Measurements from ENCODE around the gene ZBTB44. TPM values are rescaled to one million over a fixed set of nuclear protein-coding genes. Genes with fewer than 3 reads are reported as not detected.

ZBTB44 gene
- total and polyA plus RNA-seq, 8 donors, result 34.1 to 53.7 (median 42.7) TPM

DNA sequence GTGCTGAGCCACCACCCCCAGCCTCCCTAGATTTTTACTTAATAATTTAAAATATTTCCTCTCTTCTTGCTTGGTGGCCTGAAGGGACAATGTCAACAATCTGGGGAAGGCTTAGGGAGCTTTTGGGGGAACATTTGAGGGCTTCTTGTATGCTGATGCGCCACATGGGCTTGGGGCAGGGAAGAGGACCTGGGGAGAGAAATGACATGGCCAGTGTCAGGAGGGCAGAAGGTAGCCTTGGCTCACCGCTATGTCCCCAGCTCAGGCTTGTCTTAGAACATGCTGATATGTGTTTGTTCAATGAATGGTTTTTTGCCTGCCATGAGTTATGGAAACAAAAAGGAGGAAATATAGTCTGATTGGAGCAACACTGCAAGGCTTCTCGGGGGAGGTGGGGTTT is 103.6 kb downstream of the ZBTB44 start:
- Histone ChIP-seq H3K9me3 (no peaks in the 10 kb centered on the region), H3K36me3 (peaks cover 0 to 18% of the 10 kb centered on the region in 2 donors), H3K27me3 (no peaks in the 10 kb centered on the region), H3K4me3 (no peak overlapping the region), H3K27ac (no peak overlapping the region), H3K4me1 (peaks cover 0 to 9% of the 10 kb centered on the region in 2 donors)
- DNase-seq (peak in 1 of 4 donors; percentile 10), ATAC-seq (no peak)
- TF ChIP-seq, protein P1, sequence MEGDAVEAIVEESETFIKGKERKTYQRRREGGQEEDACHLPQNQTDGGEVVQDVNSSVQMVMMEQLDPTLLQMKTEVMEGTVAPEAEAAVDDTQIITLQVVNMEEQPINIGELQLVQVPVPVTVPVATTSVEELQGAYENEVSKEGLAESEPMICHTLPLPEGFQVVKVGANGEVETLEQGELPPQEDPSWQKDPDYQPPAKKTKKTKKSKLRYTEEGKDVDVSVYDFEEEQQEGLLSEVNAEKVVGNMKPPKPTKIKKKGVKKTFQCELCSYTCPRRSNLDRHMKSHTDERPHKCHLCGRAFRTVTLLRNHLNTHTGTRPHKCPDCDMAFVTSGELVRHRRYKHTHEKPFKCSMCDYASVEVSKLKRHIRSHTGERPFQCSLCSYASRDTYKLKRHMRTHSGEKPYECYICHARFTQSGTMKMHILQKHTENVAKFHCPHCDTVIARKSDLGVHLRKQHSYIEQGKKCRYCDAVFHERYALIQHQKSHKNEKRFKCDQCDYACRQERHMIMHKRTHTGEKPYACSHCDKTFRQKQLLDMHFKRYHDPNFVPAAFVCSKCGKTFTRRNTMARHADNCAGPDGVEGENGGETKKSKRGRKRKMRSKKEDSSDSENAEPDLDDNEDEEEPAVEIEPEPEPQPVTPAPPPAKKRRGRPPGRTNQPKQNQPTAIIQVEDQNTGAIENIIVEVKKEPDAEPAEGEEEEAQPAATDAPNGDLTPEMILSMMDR (IDR thresholded peaks at IDR 0.05), result no peak
- intact Hi-C loops (cut with DNase I), result loop anchor here in 1 of 2 donors (10.0 kb wide), 1 partner anchor 214 kb away; the partner anchor contains the start of gene ADAMTS8

DNA sequence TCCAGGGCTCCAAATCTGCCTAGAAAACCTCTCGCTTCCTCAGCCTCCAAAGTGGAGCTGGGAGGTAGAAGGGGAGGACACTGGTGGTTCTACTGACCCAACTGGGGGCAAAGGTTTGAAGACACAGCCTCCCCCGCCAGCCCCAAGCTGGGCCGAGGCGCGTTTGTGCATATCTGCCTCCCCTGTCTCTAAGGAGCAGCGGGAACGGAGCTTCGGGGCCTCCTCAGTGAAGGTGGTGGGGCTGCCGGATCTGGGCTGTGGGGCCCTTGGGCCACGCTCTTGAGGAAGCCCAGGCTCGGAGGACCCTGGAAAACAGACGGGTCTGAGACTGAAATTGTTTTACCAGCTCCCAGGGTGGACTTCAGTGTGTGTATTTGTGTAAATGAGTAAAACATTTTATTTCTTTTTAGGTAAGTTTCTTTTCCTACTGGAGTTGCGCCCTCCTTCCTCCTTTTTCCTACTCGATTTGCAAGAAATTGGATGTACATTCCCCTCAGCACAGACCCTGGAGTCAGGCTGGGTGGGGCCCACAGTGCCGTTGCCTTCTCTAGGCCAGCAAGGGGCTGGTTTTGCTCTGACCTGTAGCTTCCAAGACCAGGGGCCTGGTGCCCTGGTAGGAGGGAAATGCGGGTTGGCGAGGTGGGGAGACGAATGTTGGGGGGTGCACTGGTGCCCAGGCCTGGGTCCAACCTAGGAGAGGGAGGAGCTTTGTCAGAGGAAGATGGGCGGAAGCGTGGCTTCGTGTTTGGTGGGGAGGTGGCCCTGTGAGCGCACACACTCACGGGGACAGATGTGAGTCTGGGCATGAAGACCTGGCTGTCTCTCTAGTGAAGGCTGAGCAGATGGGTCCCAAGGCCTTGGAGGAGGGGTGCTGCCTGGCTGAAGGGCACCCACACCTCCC is 104.5 kb downstream of the ZBTB44 start:
- H3K4me1 ChIP-seq, result peaks cover 0 to 9% of the 10 kb centered on the region in 2 donors
- DNase-seq (peak in 1 of 4 donors; percentile 25), ATAC-seq (no peak)
- no peak overlapping the region for H3K27ac ChIP-seq
- no peaks in the 10 kb centered on the region for H3K9me3 ChIP-seq
- H3K27me3 ChIP-seq, result no peaks in the 10 kb centered on the region
- intact Hi-C loops (cut with DNase I), result loop anchor here in 1 of 2 donors (10.0 kb wide), 2 partner anchors 215 to 655 kb away; partner anchors contain the start of gene ADAMTS8
- H3K36me3 ChIP-seq, result peaks cover 0 to 21% of the 10 kb centered on the region in 2 donors
- H3K4me3 ChIP-seq, result no peak overlapping the region
- TF ChIP-seq, protein P1 (IDR thresholded peaks at IDR 0.05), result no peak

DNA sequence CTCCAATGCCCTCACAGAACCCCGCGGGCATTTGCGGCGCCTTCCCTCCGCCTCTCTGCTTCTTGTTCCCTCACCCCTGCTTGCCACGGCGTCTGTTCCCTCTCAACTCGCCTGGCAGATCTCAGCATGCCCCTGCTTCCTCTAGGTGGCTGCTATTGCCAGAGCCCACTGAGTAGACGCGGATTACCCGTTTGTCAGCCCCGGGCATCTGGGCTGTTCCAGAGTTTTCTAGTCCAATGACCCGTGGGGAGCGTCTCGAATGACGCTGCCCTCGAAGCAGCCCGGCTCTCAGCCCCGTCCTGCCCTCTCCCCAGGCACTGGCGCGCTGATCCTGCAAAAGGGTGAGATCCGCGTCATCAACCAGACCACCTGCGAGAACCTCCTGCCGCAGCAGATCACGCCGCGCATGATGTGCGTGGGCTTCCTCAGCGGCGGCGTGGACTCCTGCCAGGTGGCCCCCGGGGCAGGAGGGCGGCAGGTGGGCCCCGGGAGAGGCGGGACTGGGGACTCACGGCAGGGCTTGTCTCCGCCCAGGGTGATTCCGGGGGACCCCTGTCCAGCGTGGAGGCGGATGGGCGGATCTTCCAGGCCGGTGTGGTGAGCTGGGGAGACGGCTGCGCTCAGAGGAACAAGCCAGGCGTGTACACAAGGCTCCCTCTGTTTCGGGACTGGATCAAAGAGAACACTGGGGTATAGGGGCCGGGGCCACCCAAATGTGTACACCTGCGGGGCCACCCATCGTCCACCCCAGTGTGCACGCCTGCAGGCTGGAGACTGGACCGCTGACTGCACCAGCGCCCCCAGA is 105.4 kb downstream of the ZBTB44 start:
- no peak for ATAC-seq
- H3K36me3 ChIP-seq, result peaks cover 0 to 22% of the 10 kb centered on the region in 2 donors
- intact Hi-C loops (cut with DNase I), result loop anchor here in 1 of 2 donors (10.0 kb wide), 1 partner anchor 655 kb away; no protein-coding TSS in a partner anchor
- H3K4me1 ChIP-seq, result peaks cover 0 to 9% of the 10 kb centered on the region in 2 donors
- no peaks in the 10 kb centered on the region for H3K9me3 ChIP-seq
- TF ChIP-seq, protein P1 (IDR thresholded peaks at IDR 0.05), result no peak
- no peaks in the 10 kb centered on the region for H3K27me3 ChIP-seq
- H3K27ac ChIP-seq, result no peak overlapping the region
- no peak overlapping the region for H3K4me3 ChIP-seq
- DNase-seq, result peak in 1 of 4 donors; percentile 28

DNA sequence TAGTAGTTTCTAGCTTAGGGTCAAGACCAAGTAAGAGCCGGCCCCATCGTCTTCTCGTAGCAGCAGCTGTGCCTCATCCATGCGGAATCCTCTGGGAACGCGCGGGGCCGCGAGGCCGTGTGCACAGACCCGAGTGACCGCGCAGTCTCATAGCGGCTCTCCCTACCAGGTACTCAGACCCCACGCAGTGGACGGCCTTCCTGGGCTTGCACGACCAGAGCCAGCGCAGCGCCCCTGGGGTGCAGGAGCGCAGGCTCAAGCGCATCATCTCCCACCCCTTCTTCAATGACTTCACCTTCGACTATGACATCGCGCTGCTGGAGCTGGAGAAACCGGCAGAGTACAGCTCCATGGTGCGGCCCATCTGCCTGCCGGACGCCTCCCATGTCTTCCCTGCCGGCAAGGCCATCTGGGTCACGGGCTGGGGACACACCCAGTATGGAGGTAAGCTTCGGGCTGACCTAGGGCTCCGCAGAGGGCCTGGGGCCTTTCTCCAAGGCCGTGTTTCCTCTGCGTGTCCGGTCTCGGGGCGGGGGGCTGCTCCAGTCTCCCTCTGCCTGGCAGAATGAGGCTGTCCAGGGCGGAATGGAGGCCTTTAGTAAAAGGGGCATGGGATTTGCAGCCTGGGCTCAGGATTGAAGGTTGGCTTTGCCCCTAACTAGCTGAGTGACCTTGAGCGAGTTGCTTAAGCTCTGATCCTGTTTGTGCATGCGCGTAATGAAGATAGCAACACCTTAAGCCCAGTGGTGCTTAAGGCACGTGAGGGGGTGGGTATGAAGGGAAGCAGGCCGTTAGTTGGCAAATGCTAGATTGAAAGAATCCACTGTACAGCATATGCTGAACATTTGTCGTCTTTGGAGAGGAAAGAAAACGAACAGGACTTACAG is 106.2 kb downstream of the ZBTB44 start:
- Histone ChIP-seq H3K4me1 (peaks cover 0 to 9% of the 10 kb centered on the region in 2 donors), H3K27me3 (no peaks in the 10 kb centered on the region), H3K9me3 (no peaks in the 10 kb centered on the region), H3K27ac (no peak overlapping the region), H3K36me3 (peaks cover 0 to 22% of the 10 kb centered on the region in 2 donors), H3K4me3 (no peak overlapping the region)
- DNase-seq, result peak in 1 of 4 donors; percentile 22
- no peak for ATAC-seq
- TF ChIP-seq, protein P1 (IDR thresholded peaks at IDR 0.05), result no peak
- intact Hi-C loops (cut with DNase I), result loop anchor here in 1 of 2 donors (10.0 kb wide), 1 partner anchor 656 kb away; no protein-coding TSS in a partner anchor

Measured in left lung (tissue), 10 donors.